DLD1 (cell line): ENCODE data around the gene PSD2.

Experiments
- in situ Hi-C: cut with HindIII; loops from 2 replicates; pipeline ENCODE4 v1.10.0; 2017; ENCODE audit warnings: low sequenced_read_pairs

PSD2 gene

GRCh38 chr5:139762615-139763170 lies 32.9 kb upstream of the PSD2 start:
- in situ Hi-C loops = loop anchor here (25.0 kb wide), 1 partner anchor 350 kb away; the partner anchor contains the start of gene SPATA24

GRCh38 chr5:139763280-139763929 lies 32.2 kb upstream of the PSD2 start:
- in situ Hi-C loops = loop anchor here (25.0 kb wide), 1 partner anchor 351 kb away; the partner anchor contains the start of gene SPATA24

GRCh38 chr5:139763930-139764791 lies 31.4 kb upstream of the PSD2 start:
- in situ Hi-C loops = loop anchor here (25.0 kb wide), 1 partner anchor 352 kb away; the partner anchor contains the start of gene SPATA24

GRCh38 chr5:139764886-139765408 lies 30.7 kb upstream of the PSD2 start:
- in situ Hi-C loops = loop anchor here (25.0 kb wide), 1 partner anchor 353 kb away; the partner anchor contains the start of gene SPATA24

- in situ Hi-C loops = loop anchor here (25.0 kb wide), 1 partner anchor 353 kb away; the partner anchor contains the start of gene SPATA24
Measured at GRCh38 chr5:139765409-139766217, 30.0 kb upstream of the PSD2 start.

GRCh38 chr5:139767960-139768359 lies 27.6 kb upstream of the PSD2 start:
- in situ Hi-C loops = loop anchor here (25.0 kb wide), 1 partner anchor 356 kb away; the partner anchor contains the start of gene SPATA24

GRCh38 chr5:139768807-139769465 lies 26.7 kb upstream of the PSD2 start:
- in situ Hi-C loops = loop anchor here (25.0 kb wide), 1 partner anchor 357 kb away; the partner anchor contains the start of gene SPATA24

GRCh38 chr5:139769477-139769876 lies 26.1 kb upstream of the PSD2 start:
- in situ Hi-C loops = loop anchor here (25.0 kb wide), 1 partner anchor 357 kb away; the partner anchor contains the start of gene SPATA24

GRCh38 chr5:139770722-139771121 lies 24.9 kb upstream of the PSD2 start:
- in situ Hi-C loops = loop anchor here (5.0 to 25.0 kb wide), 3 partner anchors 67 to 358 kb away; partner anchors contain the start of genes CXXC5 and SPATA24

- in situ Hi-C loops = loop anchor here (5.0 to 25.0 kb wide), 3 partner anchors 65 to 360 kb away; partner anchors contain the start of genes CXXC5 and SPATA24
Measured at GRCh38 chr5:139772089-139772791, 23.4 kb upstream of the PSD2 start.

- in situ Hi-C loops = loop anchor here (5.0 to 25.0 kb wide), 3 partner anchors 64 to 361 kb away; partner anchors contain the start of genes CXXC5 and SPATA24
Measured at GRCh38 chr5:139772927-139773690, 22.5 kb upstream of the PSD2 start.

- in situ Hi-C loops = loop anchor here (5.0 to 25.0 kb wide), 3 partner anchors 62 to 363 kb away; partner anchors contain the start of genes CXXC5 and SPATA24
Measured at GRCh38 chr5:139774980-139775661, 20.5 kb upstream of the PSD2 start.

- in situ Hi-C loops = loop anchor here (10.0 kb wide), 1 partner anchor 131 kb away; the partner anchor contains the start of gene CXXC5
Measured at GRCh38 chr5:139775872-139776271, 19.7 kb upstream of the PSD2 start.

GRCh38 chr5:139776861-139777260 lies 18.7 kb upstream of the PSD2 start:
- in situ Hi-C loops = loop anchor here (10.0 kb wide), 1 partner anchor 132 kb away; the partner anchor contains the start of gene CXXC5

- in situ Hi-C loops = no loop called here
Measured at GRCh38 chr5:139783436-139783965, 12.1 kb upstream of the PSD2 start.

GRCh38 chr5:139784488-139784887 lies 11.1 kb upstream of the PSD2 start:
- in situ Hi-C loops = no loop called here

- in situ Hi-C loops = no loop called here
Measured at GRCh38 chr5:139787257-139787567, 8.4 kb upstream of the PSD2 start.
